NCI-H1092 treated with DMSO at 0.1 percent for 48 hours (cell line): ENCODE measurements around the gene POF1B.

Source experiments
- DNase-seq: peaks from one replicate; lab custom pipeline; 2025; lab: John Stamatoyannopoulos, UW

The POF1B gene

GRCh38 chrX:85243761-85244449 lies 135.6 kb downstream of the POF1B start, which contains the start of the genes SATL1 and ZNF711:
Gene SATL1, minus strand, starts transcription at chrX:85243779. Its CDS starts 134,811 bp downstream, at chrX:85108968.
Gene ZNF711, plus strand, starts transcription at chrX:85243991. Its CDS starts 3,582 bp downstream, at chrX:85247573.
- peak; percentile 95 for DNase-seq

- no peak for DNase-seq
Observed at GRCh38 chrX:85243155-85243554, 136.3 kb downstream of the POF1B start.
